GM12801 (cell line): ENCODE data around the gene SP140.

ENCODE experiments used
- CTCF ChIP-seq: IDR thresholded peaks from one replicate; pipeline ENCODE4 v1.5.1; 2011; ENCODE audit warnings: control low read depth; ENCODE audit not compliant: insufficient read length; ENCODE audit errors: extremely low read depth

Gene SP140

GRCh38 chr2:230299618-230300017, 74.1 kb downstream of the SP140 start:
- TF ChIP-seq CTCF, result no peak

- TF ChIP-seq CTCF, result no peak
These were observed 80.1 kb downstream of the SP140 start for GRCh38 chr2:230305416-230306275.

GRCh38 chr2:230306474-230306873, 80.9 kb downstream of the SP140 start:
- TF ChIP-seq CTCF, result no peak

DNA sequence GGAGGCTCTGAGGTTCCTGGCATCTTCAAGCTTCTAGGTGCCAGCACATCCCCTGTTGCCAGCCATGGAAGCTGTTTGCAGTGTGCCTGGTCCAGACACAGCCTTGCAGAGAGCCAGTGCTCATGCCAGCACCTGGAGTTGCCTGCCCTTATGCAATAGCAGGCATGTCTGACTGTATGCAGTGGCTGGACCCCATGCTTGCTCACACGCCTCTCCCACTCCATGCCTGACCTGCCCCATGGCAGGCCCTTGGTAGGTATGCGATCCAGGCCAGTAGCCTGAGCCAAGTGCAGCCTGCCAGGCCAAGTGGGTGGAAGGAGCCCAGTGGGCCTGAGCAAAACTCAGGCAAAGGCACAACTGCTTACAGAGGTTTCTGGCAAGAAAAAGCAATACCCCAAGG, 81.9 kb downstream of the SP140 start:
- TF ChIP-seq CTCF, result no peak

DNA sequence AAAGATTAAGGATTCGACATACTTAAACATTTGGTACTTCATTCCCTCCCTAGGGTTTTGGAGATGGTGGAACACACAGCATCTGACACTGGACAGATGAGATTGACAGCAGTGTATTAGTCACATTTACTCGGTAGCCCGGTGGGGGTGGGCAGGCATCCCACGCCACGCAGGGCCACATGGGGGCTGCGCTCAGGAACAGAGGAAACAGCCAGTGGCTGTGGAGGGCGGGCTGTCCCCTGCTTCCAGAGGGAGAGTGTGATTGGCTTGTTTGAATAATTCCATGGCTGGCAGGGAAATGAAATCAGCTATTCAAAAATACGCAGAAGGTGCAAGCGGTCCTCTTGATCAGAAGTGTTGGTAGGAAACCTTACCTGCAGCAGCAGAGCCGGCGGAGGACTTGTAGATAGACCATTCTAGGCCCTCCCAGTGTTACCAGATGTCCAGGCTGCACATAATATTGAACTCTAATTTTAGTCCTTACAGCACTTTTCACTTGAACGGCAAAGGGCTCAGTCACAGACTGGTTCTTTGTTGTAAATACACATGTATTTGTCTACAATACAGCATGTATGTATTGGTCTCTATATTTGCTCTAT, 83.0 kb downstream of the SP140 start:
- TF ChIP-seq CTCF, result no peak

DNA sequence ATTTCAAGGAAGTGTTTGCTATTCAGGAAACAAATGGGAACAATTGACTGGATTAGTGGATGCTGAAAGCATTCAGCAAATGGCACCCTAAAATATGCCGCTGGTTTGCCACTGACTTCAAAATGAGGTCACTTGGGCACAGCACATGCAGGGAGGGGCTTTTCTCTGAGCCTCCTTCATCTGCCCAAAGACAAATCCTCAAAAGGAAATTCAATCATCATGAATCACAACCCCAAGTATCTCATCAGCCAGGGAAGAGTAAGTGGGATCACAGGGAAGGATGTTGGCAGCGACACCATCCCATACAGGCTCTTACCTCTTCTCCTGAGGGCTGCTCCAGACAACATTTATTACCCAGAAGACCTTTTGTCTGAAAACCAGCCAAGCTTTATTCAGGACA, 87.1 kb downstream of the SP140 start:
- no peak for TF ChIP-seq CTCF

- no peak for TF ChIP-seq CTCF
These were observed 91.8 kb downstream of the SP140 start for GRCh38 chr2:230317366-230317765.
